Measurements from ENCODE around the gene DSCAML1.

DNA sequence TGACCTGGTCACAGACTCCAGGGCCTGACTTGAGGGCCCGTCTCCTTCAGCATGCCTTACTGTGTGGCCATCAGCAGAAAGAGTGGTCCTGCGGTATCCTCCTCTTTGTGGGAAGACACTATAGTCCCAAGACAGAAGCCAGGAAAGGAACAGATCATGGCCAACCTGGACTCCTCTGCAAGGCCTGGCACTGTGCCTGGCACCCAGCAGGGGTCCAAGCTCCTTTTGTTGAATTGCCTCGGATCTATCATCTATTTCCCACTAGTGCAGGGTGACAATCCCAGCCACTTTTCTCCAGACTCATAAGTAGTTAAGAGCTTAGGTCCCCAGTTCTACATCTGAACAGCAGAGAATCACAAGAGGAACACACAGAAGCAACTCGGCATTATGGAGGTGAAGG is 27.0 kb downstream of the DSCAML1 start:
- no peak for TF ChIP-seq EZH2 (IDR thresholded peaks at IDR 0.05; ENCODE audit: insufficient read depth, poor library complexity, severe bottlenecking)
- no peak for TF ChIP-seq EZH2phosphoT487 (IDR thresholded peaks at IDR 0.05; ENCODE audit: insufficient read depth, low read depth)
